AG20443 (cell line): Measurements from ENCODE around the gene SYT1.

Source experiments
- DNase-seq: peaks from one replicate; pipeline ENCODE4 v3.0.0; 2012; ENCODE audit warnings: low spot score, mixed read lengths

Gene SYT1

DNA sequence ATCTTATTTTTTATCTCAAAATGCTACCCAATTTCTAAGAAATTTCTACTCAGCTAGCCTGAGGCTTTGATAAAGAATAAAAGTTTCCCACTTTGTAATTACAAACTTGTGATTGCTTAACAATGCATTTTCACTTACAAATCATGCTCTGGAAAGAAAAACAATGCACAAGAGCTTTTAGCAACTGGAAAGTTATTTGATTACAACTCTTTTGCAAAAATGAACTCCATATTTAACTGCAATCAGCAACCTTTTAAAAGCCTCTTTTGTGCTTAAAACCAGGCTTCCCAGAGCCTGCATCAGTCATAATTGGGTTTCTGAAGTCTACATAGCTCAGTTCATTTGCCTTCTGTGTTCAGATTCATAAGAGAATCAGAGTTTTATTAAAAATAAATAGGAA lies 431.0 kb downstream of the SYT1 start:
- DNase-seq = no peak

DNA sequence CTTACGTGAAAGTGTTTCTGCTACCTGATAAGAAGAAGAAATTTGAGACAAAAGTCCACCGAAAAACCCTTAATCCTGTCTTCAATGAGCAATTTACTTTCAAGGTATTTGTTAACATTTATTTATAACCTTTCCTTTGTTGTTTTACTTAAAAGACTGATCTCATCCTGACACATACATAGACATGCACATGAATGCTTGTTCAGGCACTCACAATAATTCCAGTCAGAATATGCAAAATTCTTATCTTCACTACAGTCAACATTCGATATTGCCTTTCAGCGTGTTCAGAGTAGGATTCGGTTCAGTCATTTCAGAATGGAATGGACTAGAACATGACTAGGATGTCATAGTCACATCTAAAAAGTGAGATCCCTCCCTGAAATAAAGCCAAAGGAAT lies 431.6 kb downstream of the SYT1 start:
- no peak for DNase-seq

DNA sequence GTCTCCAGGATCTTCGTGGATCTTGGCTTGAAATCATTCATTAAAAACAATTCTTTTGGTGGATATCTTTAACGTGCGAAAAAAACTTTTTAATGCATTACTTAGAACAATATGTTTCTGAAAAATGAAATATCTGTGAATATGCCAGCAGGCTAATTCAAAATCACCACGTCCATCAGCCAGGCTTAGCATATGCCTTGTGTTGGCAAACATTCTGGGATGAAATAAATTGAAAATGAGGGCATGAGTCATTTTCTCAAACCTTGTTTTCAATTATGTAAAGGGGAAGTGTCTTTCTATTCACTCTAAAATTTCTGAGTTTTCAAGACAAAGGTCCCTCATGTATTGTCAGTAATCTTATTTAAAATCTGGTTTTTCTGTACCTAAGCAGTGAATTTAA lies 432.3 kb downstream of the SYT1 start:
- no peak for DNase-seq

DNA sequence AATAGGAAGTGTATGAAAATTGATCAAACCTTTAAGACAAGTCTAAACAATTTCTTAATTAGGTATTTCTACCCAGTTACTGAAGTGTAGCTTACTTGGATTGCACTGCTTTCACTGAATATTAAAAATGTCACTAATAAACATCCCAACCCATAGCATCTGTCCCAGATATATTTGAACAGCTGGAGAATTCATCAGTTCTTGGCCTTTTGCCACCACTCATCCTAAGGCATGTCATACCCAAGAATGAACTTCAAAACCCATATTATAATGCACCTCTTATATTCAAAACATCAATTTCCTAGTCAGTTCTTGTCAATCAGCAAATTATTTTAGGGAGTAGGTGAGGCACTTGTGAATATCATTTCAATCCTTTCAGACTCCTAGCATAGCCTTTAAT lies 433.9 kb downstream of the SYT1 start:
- no peak for DNase-seq

DNA sequence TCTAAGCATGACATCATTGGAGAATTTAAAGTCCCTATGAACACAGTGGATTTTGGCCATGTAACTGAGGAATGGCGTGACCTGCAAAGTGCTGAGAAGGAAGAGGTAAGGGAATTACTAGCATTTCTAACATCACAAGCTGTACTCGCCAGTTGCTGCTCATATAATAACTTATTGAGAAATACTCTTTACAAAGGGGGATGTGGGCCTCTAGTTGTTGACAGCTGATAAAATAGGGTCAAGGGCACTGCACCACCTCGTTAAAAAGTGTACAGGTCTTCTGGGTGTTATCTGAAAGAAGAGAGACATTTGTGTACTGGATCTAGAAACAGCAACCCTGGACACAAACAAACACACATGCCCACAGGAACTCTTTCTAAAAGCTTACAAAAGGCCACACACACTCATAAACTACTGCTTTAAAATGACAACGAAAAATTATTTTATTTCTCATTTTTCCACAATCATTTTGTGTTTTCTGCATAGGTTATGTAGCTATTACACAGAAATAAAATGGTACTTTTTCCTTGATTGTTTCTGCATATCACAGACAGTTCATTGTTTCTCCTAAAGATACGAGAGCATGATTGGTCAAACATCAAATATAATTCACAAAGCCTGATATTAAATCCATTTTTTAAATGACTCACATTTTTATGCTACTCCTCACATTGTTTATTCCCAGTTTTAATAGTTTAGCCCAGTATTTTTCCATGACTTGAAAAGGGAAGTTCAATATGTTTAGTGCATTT lies 435.0 kb downstream of the SYT1 start:
- DNase-seq = no peak

DNA sequence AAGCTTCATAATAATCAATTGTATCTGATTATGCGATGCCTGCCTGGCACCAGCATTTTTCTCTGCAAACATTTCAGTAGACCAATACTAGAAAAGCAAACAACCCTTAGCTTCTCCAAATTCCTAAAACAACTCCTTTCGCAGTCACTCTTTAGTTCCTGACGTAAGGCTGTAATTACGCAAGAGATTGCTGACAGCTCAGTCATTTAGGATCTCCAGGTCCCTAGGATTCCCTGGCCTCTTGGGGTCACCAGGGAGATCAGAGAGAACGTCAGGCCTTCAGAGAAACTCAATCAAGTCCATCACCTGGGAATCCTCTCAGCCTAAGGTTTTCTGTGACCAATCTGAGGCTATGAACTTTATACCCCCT lies 435.6 kb downstream of the SYT1 start:
- DNase-seq = no peak

DNA sequence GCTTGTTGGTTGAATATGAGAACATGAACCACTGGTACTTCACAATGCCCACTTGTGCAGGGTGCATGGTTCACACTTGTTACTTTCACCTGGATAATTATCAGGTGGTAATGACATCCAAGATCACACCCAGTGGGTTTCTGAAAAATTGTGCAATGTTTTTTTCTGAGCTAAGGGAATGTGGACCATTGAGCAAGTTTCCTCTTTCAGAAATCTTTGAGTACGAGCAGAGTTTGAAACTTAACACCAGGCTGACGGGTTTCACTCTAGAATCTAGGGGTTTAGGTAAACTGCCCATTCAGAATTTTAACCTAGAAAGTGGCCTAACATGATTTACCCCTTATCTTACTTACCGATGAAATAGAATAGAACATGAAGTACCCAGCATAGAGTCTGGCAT lies 436.6 kb downstream of the SYT1 start:
- no peak for DNase-seq

DNA sequence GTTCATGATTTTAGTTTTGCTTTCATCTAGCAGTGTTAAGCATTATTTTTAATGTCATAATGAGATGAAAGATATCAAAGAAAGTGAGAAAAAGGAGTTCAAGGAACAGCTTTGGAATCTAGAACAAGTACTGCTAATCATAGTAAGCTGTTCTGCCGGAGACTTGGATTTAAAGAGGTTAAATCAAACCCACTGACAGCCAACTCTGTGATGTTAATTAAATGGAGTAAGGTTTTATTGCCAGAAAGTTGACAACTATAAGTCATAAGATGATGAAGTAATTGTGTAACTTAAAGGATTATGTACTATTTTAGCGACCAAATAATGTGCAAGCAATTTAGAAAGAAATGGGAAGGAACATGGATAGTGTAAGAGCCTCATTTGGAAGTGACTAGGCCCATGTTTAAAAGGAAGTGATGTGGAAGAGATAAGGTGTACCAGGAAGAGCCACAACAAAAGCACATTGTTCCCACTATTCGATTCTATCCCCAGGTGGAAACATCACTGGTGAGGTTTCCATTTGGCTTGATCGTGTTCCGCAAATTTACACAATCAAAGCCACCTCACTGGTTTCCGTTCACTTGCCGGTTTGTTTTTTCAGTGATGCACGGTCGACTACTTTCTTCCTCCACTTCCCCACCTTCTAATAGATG lies 437.7 kb downstream of the SYT1 start:
- DNase-seq = no peak

DNA sequence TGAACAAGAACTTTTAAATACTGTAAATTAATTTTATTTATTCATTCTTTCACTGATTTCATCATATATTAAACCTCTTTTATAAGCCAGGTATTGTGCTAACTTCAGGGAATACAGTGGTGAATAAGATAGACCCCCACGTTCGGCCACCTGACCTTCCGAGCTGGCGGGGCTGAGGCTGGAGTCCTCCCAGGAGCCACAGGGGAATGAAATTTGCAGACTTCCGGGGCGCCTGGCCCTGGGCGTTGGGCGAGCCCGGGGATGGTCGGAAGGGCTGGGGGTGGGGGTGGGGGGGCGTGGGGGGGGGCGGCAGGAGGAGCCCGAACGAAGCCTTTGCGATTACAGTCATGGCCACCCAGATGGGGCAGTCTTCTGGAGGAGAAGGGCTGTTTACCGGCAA lies 442.8 kb downstream of the SYT1 start:
- no peak for DNase-seq

DNA sequence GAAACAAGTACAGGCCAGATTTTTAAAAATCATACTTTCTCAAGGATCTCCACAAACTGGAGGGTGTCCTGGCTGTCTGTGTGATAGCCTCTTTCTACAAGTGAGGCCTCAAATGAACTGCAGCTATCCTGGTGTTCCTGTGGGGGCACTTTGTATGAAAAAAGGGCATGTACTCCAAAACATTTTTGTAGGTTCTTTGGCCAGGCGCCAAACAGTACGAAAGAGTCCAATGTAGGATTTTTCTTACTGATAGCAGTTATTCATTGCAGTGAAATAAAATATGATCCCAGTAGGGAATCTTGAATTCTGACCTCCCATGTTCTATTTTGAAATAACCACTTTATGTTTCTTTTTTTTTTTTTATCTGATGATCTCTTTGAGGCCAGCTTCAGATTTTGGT lies 444.5 kb downstream of the SYT1 start:
- no peak for DNase-seq

DNA sequence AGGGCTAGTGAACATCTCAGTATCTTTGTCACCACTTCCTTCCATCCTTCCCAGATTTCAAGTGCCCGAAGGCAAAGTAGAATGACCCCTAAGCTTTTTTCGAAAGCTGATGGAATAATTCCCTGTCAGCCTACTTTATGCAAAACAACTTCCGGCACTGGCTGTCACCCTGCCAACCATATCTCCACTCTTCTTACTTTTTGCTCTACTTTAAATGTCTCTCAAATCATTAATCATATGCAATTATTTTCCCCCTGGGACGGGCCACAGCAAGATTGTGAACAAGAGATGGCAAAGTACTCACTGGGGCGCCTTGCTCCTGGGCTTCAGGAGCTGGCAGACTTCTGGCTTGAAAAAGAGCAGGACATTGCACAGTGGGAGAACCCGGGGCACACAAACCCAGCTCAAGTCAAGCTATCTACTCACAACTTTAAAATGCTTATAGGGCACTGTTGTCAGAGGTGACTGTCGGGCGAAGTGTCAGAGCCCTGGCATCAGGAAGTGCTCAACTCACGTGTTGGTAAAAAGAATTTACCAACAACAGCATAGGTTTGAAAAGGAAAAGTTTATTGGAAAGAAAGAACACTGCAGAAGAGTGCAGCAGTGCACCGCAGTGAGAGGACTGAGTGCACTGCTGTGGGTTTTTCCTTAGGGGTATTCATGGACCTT lies 452.7 kb downstream of the SYT1 start:
- DNase-seq = no peak

DNA sequence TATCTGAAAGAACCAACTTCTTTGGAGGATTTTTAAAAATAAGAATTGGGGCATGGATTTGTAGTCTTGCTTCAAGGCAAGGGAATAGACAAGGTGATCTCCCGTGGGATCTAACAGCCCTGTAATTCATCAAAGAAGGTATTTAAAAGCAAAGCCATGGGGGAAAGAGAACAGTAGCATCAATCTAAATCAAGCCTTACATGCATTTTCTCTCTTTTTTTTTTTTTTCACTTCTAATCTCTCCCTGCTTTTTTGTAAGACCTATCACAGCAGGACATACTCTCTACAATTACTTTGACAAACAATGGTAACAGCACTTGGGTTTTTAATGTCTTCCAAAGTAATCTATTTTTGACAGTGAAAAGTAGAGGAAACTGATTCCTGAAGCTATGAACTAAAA lies 458.3 kb downstream of the SYT1 start:
- DNase-seq = no peak

DNA sequence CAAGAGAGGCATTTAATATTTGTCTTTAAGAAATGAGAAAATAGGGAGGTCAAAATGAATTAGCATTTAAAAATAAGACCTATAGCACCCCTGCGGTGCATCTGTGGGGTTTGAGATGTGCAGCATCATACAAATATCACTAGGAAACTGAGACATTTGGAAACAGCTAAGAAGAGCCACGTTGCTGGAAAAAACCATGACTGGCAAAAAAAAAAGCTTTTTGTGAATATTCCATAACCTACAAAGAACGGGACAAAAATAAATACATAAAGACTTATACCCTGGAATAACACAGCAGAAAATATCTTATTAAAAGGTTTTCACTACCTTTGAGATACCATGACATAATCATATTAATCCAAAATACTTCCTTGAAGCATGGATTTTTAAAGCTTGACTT lies 460.0 kb downstream of the SYT1 start:
- no peak for DNase-seq

DNA sequence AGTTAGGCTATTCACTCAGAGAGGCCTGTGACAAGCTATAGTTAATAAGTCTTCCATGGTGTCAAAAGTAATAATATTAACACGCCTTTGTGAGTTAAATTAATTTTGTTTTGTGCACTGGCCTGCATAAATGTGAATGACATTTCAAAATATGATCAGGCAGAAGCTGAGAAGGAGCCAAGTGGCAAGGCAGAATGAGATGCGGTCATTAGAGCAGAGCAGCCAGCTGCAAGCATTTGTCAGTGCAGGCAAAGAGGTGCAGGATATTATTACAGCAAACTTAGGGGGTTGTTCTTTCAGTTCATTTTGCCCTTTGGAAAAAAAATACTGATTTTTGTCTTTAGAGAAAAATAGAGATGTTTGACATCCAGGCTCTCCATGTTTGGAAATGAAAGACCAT lies 461.6 kb downstream of the SYT1 start:
- DNase-seq = no peak

DNA sequence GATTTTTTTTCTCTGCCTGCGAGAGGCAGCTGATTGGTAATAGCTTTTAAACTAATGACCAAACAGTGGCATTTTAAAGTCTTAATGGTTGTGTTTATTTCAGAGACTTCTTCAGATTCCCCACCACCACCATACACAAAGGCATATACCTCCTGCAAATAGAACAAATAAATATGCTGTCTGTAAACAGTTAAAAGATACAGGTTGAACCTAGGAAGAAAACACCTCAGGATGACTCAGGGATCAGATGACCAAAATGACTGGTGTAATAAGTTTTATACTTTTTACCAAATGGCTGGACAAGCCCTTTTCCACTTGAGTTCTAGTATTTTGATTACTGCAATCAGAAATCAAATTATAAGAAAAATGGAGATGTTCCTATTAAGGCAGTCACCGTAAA lies 462.1 kb downstream of the SYT1 start:
- DNase-seq = no peak

DNA sequence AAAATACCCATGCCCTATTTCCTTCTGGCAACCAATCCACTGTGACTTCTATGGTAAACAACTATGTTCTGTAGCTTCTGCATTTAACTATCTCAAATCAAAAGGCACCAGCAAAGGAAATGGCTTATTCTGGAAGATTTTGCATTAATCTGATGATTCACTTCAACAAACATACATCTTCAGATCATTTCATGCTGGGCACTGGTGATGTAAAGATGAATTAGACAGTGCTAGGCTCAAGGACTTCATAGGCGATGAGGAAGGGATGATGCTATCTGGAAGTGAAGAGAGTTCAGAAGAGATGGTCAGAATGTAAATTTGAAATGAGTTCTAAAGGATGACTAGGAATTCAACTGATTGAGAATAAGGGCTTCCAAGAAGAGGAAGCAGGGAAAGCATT lies 462.9 kb downstream of the SYT1 start:
- DNase-seq = no peak

DNA sequence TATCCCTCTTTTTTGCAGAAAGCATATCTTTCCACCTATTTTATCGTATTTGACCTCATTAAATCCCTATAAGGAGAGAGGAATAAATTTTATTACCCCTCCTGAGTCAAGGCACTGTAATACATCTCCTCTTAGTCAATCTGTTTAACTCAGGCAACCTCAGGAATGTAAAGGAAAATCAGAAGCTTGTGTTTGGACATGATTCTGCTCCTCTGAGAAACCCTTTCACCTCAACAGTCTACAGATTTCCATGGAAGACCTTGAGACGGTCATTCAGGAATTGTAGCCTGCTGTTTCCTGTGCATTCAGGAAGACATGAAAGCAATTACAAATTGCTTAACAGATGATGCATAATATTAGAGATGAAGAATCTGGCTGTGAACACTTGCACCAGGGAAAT lies 465.4 kb downstream of the SYT1 start:
- no peak for DNase-seq

DNA sequence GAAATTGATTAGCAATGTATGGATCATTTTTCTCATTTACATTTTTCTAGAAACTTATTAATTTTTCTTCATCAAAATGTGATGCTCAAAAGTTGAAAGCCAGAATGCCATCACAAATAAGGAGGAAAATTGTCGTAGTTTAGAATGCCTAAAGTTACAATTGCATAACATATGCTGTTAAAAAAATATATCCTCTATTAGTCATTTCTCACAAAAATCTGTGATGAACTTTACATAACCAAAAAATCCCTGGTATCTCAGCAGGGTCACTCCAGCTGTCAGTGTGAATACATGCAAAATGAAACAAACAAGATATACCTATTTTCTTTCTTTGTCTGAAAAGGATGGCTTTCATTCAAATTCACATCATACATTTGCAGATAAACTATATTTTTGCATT lies 467.3 kb downstream of the SYT1 start:
- DNase-seq = no peak

DNA sequence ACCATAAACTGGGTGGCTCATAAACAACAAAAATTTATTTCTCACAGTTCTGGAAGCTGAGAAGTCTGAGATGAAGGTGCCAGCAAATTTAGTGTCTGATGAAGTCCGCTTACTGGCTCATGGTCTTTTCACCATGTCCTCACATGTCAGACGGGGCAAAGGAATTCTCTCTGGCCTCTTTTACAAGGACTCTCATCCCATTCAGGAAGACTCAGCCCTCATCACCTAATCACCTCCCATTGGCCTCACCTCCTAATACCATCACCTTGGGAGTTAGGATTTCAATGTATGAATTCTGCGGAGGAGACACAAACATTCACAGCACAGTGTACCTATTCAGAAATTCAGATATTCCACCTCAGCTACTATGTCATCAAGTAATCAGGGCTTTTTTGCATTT lies 468.6 kb downstream of the SYT1 start:
- no peak for DNase-seq

DNA sequence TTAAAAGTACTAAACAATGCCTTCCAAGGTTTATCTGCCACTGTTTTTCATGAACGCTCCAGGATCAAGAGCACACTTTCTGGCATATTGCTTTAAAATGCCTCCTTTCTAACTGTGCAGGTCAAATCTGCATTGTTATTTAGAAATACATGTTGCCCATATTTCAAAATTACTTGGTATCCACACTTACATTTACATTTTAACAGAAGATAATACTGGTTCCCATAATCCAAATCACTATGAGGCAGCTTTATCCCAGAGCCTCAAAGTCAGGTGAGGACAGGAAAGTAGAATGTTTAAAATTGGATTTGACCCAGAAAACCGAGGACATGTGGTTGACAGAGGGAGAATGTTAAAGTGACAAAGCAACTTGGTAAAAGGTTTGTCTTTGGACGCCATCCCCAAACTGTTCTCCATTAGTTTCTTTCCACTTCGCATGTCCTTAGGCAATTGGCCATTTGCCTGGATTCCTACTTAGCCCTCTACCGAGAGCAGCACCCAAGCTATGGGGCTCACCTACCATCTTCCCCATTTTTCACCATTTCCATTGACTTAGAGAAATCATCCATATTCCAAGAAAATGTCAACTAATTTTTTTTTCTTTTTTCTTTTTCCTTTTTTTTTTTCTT lies 473.2 kb downstream of the SYT1 start:
- no peak for DNase-seq

DNA sequence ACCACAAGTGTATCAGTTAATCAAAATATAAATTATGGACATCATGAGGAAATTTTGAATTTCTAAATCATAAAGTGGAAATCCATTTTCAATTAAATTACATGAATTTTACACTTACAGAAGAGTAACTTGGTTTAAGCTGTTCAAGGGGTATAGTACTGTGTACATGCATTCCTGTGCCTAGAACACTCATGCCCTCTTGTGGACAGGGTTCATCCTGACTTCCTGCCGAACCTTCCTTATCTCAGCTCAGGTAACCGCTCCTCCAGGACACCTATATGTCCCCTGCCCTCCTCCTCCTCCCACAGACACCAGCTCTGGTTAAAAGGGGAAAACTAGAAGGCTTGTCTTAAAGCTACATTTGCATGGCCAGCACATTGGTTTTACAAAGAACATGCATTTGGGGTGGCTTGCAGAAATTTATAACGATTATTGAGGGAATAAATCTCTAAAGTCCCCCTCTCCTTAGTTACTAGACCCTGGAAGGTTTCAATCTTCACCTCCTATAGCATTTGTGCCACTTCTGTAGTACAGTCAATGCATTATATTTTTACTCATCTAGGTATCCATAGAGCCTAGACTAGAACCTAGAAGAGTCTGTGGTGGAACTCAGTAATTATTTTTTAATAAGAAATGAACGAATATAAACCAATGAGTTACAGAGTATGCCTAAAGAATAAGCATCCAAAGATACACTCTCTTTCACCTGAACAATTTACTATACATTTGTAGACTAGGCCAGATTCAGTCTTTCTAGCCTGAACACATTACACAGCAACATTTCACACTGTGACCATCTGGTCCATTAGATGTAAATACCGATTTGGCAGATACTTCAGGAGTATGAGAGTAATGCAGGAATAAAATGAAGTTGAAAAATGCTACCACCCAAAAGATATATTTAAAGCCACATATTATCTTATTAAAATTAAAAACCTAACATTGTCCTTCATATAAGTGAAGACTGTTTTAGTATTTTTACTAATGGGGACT lies 480.6 kb downstream of the SYT1 start:
- peak; percentile 30 for DNase-seq

DNA sequence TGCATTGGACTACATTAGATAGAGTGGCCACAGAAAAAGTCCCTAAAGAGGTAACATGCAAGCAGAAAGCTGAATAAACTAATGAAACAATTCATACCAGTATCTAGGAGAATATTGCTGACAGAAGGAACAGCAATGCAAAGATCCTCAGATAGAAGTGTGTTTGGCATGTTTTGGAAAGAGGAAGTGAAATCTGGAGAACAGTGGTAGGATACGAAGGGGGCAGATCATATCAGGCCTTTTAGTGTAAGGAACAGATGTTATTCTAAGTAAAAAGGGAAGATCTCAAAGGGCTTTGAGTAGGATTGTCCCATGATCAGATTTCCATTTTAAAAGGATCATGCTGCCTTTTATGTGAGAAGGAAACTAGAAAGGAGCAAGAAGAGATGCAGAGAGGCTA lies 483.3 kb downstream of the SYT1 start:
- no peak for DNase-seq
